ENCODE data around the gene KIAA1217. TPM values are rescaled to one million over a fixed set of nuclear protein-coding genes. Genes with fewer than 3 reads are reported as not detected.

The KIAA1217 gene
- polyA plus RNA-seq, 3 donors: not detected

GRCh38 chr10:24209946-24210491 lies 1.1 kb downstream of the KIAA1217 start:
- peaks cover 0 to 9% (median 5%) of the 10 kb centered on the region in 7 donors for H3K9me3 Mint-ChIP-seq
- Histone ChIP-seq H3K4me1 (ENCODE audit: control insufficient read depth in 1 of 2, insufficient read depth in 2 of 2, low read length in 2 of 2) (no peaks in the 10 kb centered on the region), H3K27ac (ENCODE audit: low read depth in 1 of 2, low read length in 2 of 2) (no peak overlapping the region), H3K27me3 (ENCODE audit: control insufficient read depth in 2 of 2, insufficient read depth in 2 of 2, low read length in 2 of 2) (peaks cover 27 to 32% of the 10 kb centered on the region in 2 donors), H3K4me3 (replicated peaks in 1 of 3; ENCODE audit: low read depth in 2 of 3, low read length in 3 of 3) (no peak overlapping the region), H4K20me1 (ENCODE audit: insufficient read depth, low read length) (no peaks in the 10 kb centered on the region), H3K36me3 (replicated peaks in 1 of 2; ENCODE audit: control insufficient read depth in 1 of 2, insufficient read depth in 2 of 2, low read length in 2 of 2) (no peaks in the 10 kb centered on the region), H3K9me3 (replicated peaks in 1 of 2; ENCODE audit: control insufficient read depth in 1 of 2, insufficient read depth in 1 of 2, low read length in 2 of 2) (no peaks in the 10 kb centered on the region), H2AFZ (ENCODE audit: insufficient read depth, low read depth, low read length, poor library complexity, severe bottlenecking) (no peak overlapping the region), H3K79me2 (ENCODE audit: insufficient read depth, low read length) (no peaks in the 10 kb centered on the region), H3K4me2 (replicated peaks; ENCODE audit: extremely low read depth, low read length, poor library complexity, severe bottlenecking) (no peak overlapping the region), H3K9ac (ENCODE audit: insufficient read depth, low read length, poor library complexity, severe bottlenecking) (no peak overlapping the region)
- intact Hi-C loops (cut with micrococcal nuclease): no loop called here
- TF ChIP-seq CTCF (IDR thresholded peaks at IDR 0.05): no peak
- H3K4me3 Mint-ChIP-seq: peak overlapping the region in 1 of 2 donors; percentile 68
- no peaks in the 10 kb centered on the region for H3K36me3 Mint-ChIP-seq
- WGBS (ENCODE audit: insufficient coverage): 15% methylated on average over 4 of the region's 12 CpGs
- no peak overlapping the region for H3K27ac Mint-ChIP-seq
- peaks cover 7% of the 10 kb centered on the region for H3K4me1 Mint-ChIP-seq
- H3K27me3 Mint-ChIP-seq (ENCODE audit: low read depth in 3 of 3): peaks cover 33 to 38% (median 35%) of the 10 kb centered on the region in 3 donors
- DNase-seq: peak in 1 of 3 donors; percentile 22

DNA sequence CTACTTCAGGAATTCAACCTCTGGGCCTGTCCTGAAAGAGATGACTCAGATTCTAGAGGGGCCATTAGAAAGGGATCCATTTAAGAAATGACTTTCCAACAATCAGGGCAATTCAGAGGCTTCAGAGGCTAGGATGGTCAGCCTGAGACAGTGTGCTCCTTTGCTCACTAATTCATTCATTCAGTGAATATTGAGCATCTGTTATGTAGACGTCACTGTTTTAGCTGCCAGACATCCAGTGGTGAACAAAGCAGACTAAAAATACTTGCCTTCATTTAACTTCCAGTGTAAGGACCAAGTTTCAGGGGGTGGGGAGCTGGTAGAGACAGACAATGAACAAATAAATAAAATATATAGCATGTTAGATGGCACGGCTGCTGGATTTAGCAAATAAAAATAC lies 1.6 kb downstream of the KIAA1217 start:
- Histone ChIP-seq H2AFZ (ENCODE audit: insufficient read depth, low read depth, low read length, poor library complexity, severe bottlenecking) (no peak overlapping the region), H3K9ac (ENCODE audit: insufficient read depth, low read length, poor library complexity, severe bottlenecking) (no peak overlapping the region), H3K79me2 (ENCODE audit: insufficient read depth, low read length) (no peaks in the 10 kb centered on the region), H3K27ac (ENCODE audit: low read depth in 1 of 2, low read length in 2 of 2) (no peak overlapping the region), H3K4me2 (replicated peaks; ENCODE audit: extremely low read depth, low read length, poor library complexity, severe bottlenecking) (no peak overlapping the region), H3K4me3 (replicated peaks in 1 of 3; ENCODE audit: low read depth in 2 of 3, low read length in 3 of 3) (no peak overlapping the region), H3K4me1 (ENCODE audit: control insufficient read depth in 1 of 2, insufficient read depth in 2 of 2, low read length in 2 of 2) (no peaks in the 10 kb centered on the region), H4K20me1 (ENCODE audit: insufficient read depth, low read length) (no peaks in the 10 kb centered on the region), H3K9me3 (replicated peaks in 1 of 2; ENCODE audit: control insufficient read depth in 1 of 2, insufficient read depth in 1 of 2, low read length in 2 of 2) (no peaks in the 10 kb centered on the region), H3K27me3 (ENCODE audit: control insufficient read depth in 2 of 2, insufficient read depth in 2 of 2, low read length in 2 of 2) (peaks cover 27 to 32% of the 10 kb centered on the region in 2 donors), H3K36me3 (replicated peaks in 1 of 2; ENCODE audit: control insufficient read depth in 1 of 2, insufficient read depth in 2 of 2, low read length in 2 of 2) (no peaks in the 10 kb centered on the region)
- Mint-ChIP-seq H3K36me3 (no peaks in the 10 kb centered on the region), H3K9me3 (peaks cover 0 to 9% (median 6%) of the 10 kb centered on the region in 7 donors), H3K27me3 (ENCODE audit: low read depth in 3 of 3) (peaks cover 33 to 38% (median 35%) of the 10 kb centered on the region in 3 donors), H3K27ac (no peak overlapping the region), H3K4me3 (no peak overlapping the region), H3K4me1 (peaks cover 7% of the 10 kb centered on the region)
- DNase-seq: no peak
- no peak for TF ChIP-seq CTCF (IDR thresholded peaks at IDR 0.05)
- intact Hi-C loops (cut with micrococcal nuclease): no loop called here
- WGBS (ENCODE audit: insufficient coverage): no CpG with 5 or more reads among the region's 2 CpGs
